GM21360 (cell line): ENCODE measurements around the gene MTARC2.
"Not testable (repeated sequence)": the region's sequence is repeated elsewhere in the genome, so short reads cannot be mapped to it uniquely, and the experiment has no call there.

ENCODE experiments used
- ATAC-seq: cut with Tn5 transposase; IDR thresholded peaks from one replicate; pipeline ENCODE4 v1.9.1; 2021; ENCODE audit warnings: mild to moderate bottlenecking, moderate library complexity; ENCODE audit not compliant: unreplicated experiment

MTARC2 gene

DNA sequence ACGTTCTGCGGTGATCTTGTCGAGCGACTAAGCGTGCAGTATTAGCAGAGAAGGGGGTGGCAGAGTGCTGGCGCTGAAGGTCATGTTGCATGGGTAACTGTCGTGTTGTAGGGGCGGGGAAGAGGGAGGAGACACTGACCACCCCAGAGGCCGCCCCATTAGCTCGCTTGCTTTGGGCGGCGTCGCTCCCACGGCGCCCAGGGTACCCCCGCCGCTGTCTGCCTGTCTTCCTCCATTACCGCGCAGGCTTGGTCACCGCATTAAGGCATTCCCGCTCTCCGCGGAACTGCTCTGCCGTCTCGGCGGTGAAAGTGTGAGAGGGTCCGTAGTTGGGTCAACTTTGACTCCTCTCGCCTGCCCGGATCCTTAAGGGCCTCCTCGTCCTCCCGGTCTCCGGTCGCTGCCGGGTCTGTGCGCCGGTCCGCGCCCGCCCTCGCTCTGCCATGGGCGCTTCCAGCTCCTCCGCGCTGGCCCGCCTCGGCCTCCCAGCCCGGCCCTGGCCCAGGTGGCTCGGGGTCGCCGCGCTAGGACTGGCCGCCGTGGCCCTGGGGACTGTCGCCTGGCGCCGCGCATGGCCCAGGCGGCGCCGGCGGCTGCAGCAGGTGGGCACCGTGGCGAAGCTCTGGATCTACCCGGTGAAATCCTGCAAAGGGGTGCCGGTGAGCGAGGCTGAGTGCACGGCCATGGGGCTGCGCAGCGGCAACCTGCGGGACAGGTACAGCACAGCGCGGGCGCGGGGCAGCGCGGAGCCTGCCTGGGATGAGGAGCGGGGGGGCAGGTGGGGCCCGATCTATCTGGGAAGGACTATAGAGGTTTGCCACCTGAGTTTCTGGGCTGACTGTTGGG, at the start of gene MTARC2:
MTARC2 (plus strand) TSS at position 234 of the 846 bp plus-strand sequence; CDS start at position 444, 210 bp downstream.
- peak; percentile 94 for ATAC-seq

DNA sequence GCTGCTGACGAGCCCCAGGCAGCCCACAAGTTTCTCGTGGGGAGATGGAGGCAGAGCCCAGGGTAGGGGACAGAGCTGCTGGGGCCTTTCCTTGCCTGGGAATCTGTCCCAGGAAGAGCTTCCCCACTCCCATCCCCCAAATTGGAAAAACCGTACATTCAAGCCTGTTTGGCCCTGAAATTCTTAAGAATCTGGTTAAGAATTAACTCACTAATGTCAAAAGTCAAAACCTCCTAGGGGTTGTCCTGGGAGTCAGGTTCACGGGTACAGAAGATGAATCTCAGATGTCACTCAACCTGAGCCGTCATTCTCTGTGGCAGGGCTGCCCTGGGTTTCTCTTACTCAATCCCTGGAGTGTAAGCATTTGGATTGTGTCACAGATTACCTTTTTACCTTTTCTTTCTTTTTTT, 49.5 kb upstream of the MTARC2 start:
- no peak for ATAC-seq

DNA sequence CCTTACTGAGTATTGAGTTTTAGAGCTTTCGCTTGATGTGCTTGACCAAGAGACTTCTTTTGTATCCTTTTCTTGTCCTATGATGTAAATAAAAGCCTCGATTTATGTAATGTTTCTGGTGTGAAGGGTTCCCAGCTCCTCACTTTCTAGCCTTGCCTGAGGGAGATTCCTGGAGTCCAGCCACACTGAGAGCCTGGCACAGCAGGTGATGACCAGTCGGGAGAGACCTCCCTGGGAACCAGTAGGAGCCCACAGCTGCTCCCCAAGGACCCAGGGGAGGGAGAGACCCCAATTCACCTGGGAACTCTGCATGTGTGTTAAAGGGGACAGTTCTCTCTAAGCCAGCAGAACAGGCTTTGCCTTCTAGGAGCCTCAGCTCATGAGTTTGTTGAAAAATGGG, 49.1 kb upstream of the MTARC2 start:
- ATAC-seq = no peak

DNA sequence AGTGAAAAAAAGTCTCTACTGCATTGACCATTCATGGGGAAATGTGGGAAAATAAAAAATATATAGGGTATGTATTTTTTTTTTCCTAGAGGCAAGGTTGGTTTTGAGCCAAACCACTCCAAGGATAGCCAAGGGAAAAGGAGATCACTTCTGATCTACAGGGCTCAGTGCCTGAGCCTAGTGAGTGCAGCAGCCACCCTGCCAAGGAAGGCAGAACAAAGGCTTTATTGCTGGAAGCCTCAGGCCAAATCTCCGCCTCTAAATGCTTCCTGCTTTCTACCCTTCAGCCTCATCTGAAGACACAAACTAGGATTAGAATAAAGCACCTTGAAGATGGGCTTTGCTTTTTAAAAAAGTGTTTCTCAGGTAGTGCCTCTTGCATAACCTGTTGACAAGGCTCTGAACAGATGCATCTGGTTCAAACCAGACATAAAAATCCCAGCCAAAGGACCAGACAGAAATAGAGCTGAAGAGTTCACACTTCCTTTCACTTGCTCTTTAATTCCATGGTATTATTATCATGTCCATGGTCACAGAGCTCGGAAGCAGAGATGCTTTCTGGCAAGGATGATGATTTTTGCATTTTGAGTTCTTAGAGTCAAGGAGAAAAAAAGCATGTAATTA, 47.5 kb upstream of the MTARC2 start:
- ATAC-seq = no peak

DNA sequence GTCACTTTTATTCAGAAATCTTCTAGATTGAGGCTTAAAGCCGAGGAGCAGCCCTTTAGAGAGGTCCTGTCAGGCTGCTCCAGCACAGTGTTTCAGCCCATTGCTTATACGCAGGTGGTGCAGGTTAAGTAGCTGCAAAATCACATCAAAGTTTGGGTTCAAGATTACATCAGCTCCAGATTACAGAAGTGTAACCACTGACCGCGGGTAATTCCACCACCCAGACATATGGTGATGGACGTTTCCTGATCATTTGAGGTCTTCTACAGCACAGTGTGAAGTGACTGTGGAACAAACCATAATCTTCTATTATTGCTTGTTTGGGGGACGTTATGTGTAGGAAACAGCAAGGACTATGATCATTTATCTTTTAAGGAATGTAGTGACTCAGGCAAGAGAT, 46.1 kb upstream of the MTARC2 start:
- ATAC-seq = peak; percentile 54

DNA sequence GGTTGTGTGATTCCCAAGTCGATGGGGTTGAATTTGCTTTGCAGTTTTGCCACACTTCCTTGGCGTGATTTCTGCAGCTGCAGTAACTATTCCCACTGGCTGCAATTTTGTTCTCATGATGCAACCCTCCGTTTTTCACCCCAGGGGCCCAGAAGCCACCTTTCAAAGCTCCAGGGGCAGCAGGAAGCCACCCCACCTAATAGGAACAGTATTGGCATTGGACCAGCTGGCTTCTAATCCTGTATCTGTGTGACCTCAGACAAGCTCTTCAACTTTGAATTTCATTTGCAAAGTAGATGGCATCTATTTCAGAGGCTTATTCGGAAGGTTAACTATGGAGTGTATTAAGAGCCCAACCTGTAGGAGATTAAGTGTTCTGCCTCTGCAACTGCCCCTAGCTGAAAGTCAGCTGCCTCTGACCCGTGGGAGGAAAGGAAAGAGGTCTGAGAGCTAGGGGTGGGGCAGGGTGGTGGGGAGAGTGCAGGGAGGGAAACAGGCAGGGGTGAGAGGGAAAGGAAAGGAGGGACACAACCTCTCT, 45.3 kb upstream of the MTARC2 start:
- no peak for ATAC-seq

DNA sequence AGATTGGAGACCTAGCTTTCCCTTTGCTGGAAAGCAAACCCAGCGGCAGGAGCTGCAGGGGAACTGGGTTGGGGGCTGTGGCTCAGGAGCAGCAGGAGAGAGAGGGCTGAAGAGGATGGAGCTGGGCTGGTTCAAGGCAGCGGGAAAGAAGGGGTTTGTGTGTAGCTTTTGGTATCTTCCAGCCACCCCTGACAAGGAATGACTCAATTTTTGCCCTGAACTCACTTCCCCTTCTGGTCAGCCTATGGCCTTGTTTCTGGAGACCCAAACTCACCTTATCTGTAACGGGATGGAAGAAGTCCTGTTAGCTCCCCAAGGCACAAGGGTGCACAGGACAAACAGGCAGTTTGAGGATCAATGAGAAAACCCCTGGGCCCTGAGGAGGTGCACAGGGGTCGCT, 44.8 kb upstream of the MTARC2 start:
- no peak for ATAC-seq

DNA sequence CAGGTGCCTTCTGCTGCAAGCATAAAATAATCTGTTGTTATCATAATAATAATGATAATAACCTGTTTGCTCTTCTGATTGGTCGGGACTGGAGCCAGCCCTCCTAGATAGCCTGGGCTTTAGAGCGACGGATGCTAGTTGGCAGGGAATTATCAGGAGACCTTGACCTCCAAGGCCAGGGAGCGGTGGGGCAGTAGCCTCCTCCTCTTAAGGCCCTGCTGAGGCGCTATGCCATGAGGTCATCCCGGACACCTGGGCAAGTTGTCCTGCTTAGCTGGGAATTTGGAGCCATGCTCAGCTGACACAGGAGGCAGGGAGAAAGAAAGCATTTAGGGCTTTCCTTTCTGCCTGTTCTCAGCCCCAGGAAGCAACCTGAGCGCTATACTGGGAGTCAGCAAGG, 42.3 kb upstream of the MTARC2 start:
- no peak for ATAC-seq

DNA sequence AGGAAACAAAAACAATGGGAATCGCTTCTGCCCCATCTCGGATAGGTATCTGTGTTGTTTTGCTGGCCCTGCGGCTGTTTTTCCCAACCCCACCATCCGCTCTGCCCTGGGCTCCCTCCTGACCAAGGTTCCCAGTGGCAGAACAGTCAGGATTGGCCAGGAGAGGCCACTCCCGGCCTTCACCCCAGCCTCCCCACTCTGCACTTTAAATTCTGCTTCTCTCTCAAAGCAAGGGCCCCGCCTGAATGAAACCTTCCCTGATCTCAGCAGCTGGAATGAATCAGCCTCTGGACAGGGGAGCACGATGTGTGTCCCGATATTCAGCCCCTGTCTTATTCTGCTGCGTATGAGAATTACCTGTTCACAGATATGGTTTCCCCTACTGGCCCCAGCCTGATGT, 41.6 kb upstream of the MTARC2 start:
- ATAC-seq = no peak

DNA sequence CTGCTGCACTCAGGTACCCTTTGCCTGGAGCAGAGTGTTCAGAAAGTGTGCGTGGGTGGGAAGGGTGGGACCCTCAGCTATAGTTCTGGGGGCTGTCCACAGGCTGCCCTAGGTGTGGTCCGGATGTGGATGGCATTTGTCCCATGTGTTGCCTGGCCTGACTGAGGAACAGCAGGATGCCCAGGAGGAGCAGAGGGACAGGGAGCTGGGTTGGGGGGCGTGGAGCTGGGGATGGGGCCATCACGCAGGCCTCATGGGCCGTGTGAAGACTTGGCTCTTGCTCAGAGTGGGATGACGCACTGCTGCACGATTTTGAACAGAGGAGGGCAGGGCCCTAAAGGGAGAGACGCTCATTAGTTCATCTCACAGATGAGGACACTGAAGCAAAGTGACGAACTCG, 41.0 kb upstream of the MTARC2 start:
- no peak for ATAC-seq

DNA sequence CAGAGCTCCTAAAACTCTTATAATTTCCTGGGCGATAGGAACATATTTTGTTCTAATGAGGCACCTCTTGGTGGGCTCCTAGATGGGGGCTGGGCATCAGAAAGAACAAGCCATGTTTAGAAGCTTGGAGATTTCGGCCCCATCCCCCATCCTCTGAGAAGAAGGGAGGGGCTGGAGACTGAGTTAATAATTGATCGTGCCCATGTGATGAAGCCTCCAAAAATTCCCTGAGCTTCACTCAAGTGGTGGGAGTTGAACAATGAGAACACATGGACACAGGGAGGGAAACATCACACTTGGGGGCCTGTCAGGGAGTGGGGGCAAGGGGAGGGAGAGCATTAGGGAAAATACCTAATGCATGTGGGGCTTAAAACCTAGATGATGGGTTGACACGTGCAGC, 39.9 kb upstream of the MTARC2 start:
- ATAC-seq = no peak

DNA sequence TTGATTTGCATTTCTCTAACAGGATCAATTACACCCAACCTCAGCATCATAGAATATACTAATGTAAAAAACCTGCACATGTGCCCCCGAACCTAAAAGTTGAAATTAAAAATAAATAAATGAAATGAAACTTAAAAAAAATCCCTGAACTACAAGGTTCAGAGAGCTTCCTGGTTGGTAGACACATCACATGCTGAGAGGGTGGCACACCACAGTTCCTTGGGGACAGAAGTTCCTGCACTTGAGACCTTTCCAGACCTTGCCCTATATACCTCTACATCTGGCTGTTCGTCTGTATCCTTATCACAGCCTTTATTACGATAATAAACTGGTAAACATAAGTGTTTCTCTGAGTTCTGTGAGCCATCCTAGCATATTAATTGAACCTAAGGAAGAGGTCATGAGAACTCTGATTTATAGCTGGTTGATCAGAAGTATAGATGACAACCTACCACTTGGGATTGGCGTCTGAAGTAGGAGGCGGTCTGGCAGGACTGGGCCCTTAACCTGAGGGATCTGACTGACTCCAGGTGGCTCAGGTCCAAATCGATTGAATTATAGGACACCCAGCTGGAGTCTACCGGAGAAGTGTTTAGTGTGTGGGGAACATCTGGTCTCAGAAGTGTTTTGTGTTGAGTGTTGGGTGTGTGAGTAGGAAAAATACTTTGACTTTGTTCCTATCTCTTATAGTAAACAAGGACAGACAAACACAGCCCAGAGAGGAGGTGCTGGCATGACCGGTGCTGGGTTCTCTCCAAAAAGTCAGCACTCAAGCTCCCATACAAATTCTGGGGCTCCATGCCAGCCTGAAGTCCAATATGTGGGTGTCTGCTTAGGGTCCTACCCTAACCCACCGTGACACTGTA, 39.0 kb upstream of the MTARC2 start:
- ATAC-seq = no peak

DNA sequence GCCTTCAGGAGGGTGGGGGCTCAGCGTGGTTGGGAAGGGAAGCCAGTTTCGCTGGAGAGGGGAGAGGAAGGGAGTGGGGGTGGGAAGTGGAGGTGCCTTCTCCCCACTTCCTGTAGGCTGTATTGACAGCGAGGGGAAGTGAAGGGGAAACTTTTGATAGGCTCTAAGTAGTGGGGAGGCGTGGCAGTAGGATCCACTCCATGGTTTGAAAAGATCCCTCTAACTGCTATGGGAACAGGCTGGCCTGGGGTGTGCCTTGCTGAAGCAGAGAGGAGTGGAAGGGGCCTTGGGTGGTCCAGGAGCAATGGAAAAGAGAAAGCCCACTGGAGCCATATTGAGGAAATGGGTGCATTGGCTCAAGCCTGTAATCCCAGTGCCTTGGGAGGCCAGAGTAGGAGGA, 37.8 kb upstream of the MTARC2 start:
- ATAC-seq = no peak

DNA sequence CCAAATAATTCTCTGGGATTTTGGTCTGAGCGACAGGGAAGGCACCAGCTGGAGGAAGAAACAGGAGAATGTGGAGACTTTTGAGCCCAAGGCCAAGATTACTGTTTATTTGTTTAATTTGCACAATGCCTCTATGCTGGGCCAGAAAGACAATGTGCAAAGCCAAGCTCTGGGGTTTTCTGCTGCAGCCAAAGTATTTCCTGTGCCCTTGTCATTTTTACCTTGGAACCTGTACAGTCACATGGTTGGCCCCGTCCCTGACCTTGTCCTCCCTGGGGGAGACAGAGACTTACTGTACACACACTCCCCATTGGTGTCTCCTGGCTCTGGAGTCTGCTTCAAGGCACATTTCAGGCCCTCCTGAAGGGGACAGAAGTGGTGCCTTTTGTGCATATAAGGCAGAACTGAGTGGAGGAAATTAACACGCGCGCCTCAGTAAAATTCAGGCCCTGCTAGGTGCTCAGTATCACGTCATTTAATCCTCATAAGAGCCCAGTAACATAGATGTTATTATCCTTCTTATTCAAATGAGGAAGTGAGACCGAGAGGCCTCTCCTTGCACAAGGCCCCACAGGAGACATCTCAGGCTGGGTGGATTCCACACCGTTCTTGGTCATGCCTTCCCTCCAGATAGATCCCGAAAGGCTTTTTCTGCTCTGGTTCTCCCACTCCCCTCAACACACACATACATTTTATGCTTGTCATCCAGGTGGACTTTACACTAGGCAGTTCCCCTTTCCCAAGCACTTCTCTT, 36.9 kb upstream of the MTARC2 start:
- ATAC-seq = peak; percentile 90

DNA sequence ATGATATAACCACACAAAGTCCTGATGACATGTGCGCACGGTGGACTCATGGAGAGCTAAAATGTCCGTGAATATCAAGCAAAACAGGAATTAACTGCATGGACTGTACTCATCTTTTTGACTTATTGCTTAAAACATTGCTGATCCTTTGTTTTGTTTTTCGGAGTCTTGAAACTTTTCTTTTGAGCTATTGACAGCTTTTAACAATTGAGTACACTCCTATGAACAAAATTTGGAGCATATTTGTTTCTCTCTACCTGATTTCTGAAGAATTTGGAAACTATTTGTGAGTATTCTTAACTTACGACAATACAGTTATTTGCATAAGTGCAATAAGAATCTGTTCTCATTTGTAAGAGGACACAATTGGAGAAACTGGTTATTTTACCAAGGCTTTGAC, 32.1 kb upstream of the MTARC2 start:
- ATAC-seq = not testable (repeated sequence)

DNA sequence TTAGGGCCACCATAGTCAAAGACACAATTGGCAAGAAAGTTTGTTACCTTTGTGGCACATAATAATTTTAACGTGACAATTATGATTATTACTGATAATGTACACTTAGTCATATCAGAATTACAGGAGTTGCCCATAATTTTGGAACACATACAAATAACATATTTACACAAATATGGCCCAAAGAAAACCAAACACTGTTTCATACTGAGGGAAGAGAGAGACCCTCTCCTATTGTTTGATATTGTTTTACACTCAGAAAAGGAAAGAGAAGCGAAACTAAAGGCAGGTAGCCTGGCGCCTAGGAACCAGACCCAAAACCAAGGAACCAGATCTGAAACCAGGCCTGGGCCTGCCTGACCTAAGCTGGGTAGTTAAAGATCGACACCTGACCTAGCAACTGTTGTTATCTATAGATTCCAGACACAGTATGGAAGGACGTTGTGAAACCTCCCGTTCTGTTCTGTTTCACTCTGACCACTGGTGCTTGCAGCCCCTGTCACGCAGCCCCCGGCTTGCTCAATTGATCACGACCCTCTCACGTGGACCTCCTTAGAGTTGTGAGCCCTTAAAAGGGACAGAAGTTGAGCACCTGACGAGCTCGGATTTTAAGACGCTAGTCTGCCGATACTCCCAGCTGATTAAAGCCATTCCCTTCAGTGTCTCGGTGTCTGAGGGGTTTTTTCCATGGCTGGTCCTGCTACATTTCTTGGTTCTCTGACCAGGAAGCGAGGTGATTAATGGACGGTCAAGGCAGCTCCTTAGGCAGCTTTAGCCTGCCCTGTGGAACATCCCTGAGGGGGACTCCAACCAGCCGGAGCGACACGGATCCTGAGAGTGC, 30.1 kb upstream of the MTARC2 start:
- peak; percentile 82 for ATAC-seq

DNA sequence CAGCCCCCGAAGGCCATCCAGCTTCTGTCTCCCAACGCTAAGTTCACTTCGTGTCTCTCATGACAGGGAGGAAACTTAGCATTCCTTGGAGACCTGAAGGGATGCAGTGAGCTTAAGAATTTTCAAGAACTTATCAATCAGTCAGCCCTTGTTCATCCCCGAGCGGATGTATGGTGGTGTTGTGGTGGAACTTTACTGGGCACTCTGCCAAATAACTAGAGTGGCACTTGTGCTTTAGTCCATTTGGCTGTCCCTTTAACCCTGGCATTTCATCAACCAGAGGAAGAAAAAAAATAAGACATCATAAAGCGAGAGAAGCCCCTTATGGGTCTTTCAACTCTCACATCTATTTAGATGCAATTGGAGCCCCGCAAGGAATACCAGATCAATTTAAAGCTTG, 26.9 kb upstream of the MTARC2 start:
- ATAC-seq = not testable (repeated sequence)

DNA sequence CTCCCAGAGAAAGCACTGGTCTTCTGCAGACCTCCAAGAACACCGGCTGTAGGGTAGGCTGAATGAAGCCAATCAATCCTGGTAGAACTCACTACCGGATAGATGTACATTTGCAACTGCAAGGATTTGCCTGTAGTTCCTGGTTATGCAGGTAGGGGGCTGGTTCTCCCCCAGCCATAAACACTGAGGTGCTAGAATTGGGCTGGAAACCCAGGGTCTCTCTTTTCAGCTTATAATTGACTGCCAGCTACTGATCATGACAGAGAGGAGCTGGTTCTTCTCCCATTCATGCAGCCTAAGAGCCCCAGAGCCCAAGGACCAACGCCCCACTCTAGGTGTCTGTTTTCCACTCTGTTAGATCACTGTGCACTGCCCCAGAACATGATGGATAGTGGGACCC, 21.5 kb upstream of the MTARC2 start:
- no peak for ATAC-seq

DNA sequence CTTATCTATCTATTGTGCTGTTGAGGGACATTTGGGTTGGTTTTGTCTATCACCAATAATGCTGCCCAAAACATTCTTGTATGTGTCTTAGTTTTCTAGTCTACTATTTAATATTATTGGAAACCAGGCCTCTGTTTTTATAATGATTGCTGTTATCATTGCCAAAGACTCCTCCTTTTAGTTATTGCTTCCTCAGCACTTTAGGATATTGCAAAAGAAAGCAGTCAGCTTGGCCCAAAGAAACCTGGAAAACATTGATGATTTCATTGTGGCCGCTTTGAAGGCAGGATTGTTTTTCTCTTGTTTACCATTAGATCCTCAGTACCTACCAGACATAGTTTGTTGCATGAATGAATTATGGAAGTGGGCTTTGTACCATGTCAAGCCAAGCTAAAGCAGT, 20.6 kb upstream of the MTARC2 start:
- no peak for ATAC-seq

DNA sequence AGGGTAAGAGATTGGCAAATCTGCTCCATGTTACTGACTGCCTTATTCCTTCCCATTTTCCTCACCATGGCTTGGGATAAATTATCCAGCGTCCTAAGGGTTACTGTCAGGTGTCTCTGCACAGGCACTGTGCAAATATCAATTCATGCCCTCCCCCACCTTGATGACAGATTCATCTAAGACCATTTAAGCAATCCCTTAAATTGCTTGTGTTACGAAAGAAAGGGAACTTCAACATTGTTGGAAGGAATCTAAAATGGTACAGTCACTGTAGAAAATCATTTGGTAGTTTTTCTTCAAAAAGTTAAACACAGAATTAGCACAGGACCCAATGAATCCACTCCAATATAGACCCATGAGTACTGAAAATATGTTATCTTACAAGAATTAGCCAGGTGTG, 17.6 kb upstream of the MTARC2 start:
- no peak for ATAC-seq
